Measurements from ENCODE around the gene ZNF512.

ZNF512 gene

GRCh38 chr2:27638037-27638637 lies 55.3 kb downstream of the ZNF512 start:
- Histone ChIP-seq H3K27ac (replicated peaks; ENCODE audit: low read length) (no peak overlapping the region), H3K9ac (ENCODE audit: low read depth, low read length, poor library complexity) (no peak overlapping the region), H3K36me3 (replicated peaks in 1 of 2; ENCODE audit: control insufficient read depth in 2 of 2, insufficient read depth in 2 of 2, low read length in 2 of 2) (peaks cover 21 to 99% of the 10 kb centered on the region in 2 donors)

DNA sequence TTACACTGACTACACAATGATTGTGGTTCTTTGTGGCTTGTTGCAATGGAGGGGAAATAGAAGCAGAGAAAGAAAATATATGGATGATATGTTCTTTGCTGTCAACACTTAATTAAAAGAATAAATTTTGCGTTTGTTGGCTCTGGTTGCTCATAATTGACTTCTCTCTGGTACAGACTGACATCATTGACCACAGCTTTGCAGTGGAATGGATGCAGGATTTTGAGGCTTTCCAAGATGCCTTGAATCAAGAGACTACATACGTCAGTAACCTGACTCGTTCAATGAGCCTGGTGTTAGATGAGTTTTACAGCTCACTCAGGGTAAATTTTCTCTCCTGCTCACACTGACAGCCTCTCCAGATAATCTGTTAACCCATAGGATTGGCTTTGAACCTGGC lies 55.9 kb downstream of the ZNF512 start:
- Histone ChIP-seq H3K4ac (ENCODE audit: low read length) (no peak overlapping the region), H3K27me3 (ENCODE audit: control insufficient read depth in 3 of 3, insufficient read depth in 3 of 3, low read depth in 1 of 3, low read length in 3 of 3) (no peaks in the 10 kb centered on the region), H3K14ac (ENCODE audit: low read length) (no peak overlapping the region), H3K4me3 (ENCODE audit: low read length in 2 of 2) (no peak overlapping the region), H3K36me3 (replicated peaks in 1 of 2; ENCODE audit: control insufficient read depth in 2 of 2, insufficient read depth in 2 of 2, low read length in 2 of 2) (peaks cover 21 to 99% of the 10 kb centered on the region in 2 donors), H2BK120ac (ENCODE audit: low read depth, low read length) (no peak overlapping the region), H2AFZ (ENCODE audit: low read length) (no peak overlapping the region), H2BK12ac (ENCODE audit: low read length) (no peak overlapping the region), H2BK5ac (ENCODE audit: low read length) (no peak overlapping the region), H4K8ac (ENCODE audit: low read depth, low read length) (no peak overlapping the region), H3K4me2 (ENCODE audit: insufficient read depth, low read length, poor library complexity, severe bottlenecking) (no peak overlapping the region), H2BK15ac (ENCODE audit: low read length) (no peak overlapping the region), H4K91ac (ENCODE audit: low read depth, low read length, poor library complexity) (no peak overlapping the region), H3K9me3 (replicated peaks in 1 of 2; ENCODE audit: control insufficient read depth in 2 of 2, insufficient read depth in 1 of 2, low read depth in 1 of 2, low read length in 2 of 2) (no peaks in the 10 kb centered on the region), H3K4me1 (ENCODE audit: control insufficient read depth in 2 of 2, insufficient read depth in 1 of 2, low read depth in 1 of 2, low read length in 2 of 2) (no peaks in the 10 kb centered on the region), H3K18ac (ENCODE audit: low read length) (no peak overlapping the region), H3K27ac (replicated peaks; ENCODE audit: low read length) (no peak overlapping the region), H3K23ac (ENCODE audit: low read depth, low read length, poor library complexity) (no peak overlapping the region), H3K79me1 (ENCODE audit: low read depth, low read length) (no peaks in the 10 kb centered on the region), H2AK5ac (ENCODE audit: low read depth, low read length) (no peak overlapping the region), H3K9ac (ENCODE audit: low read depth, low read length, poor library complexity) (no peak overlapping the region)
- no peak for DNase-seq (ENCODE audit: low spot score)
- no CpG with 5 or more reads among the region's 3 CpGs for WGBS, 2 donors (ENCODE audit: extremely low coverage in 2 of 2, insufficient read length in 2 of 2, insufficient replicate concordance in 1 of 2)

More at GRCh38 chr2:27638037-27638637, 55.3 kb downstream of the ZNF512 start:
- Histone ChIP-seq H3K79me1 (ENCODE audit: low read depth, low read length) (no peaks in the 10 kb centered on the region), H3K4me1 (ENCODE audit: control insufficient read depth in 2 of 2, insufficient read depth in 1 of 2, low read depth in 1 of 2, low read length in 2 of 2) (no peaks in the 10 kb centered on the region), H4K91ac (ENCODE audit: low read depth, low read length, poor library complexity) (no peak overlapping the region), H2BK5ac (ENCODE audit: low read length) (no peak overlapping the region), H3K23ac (ENCODE audit: low read depth, low read length, poor library complexity) (no peak overlapping the region), H4K8ac (ENCODE audit: low read depth, low read length) (no peak overlapping the region), H3K18ac (ENCODE audit: low read length) (no peak overlapping the region), H3K4me2 (ENCODE audit: insufficient read depth, low read length, poor library complexity, severe bottlenecking) (no peak overlapping the region), H3K4me3 (ENCODE audit: low read length in 2 of 2) (no peak overlapping the region), H2BK12ac (ENCODE audit: low read length) (no peak overlapping the region), H2BK120ac (ENCODE audit: low read depth, low read length) (no peak overlapping the region), H3K9me3 (replicated peaks in 1 of 2; ENCODE audit: control insufficient read depth in 2 of 2, insufficient read depth in 1 of 2, low read depth in 1 of 2, low read length in 2 of 2) (no peaks in the 10 kb centered on the region), H2AFZ (ENCODE audit: low read length) (no peak overlapping the region), H3K27me3 (ENCODE audit: control insufficient read depth in 3 of 3, insufficient read depth in 3 of 3, low read depth in 1 of 3, low read length in 3 of 3) (no peaks in the 10 kb centered on the region), H3K4ac (ENCODE audit: low read length) (no peak overlapping the region), H2BK15ac (ENCODE audit: low read length) (no peak overlapping the region), H3K14ac (ENCODE audit: low read length) (no peak overlapping the region), H2AK5ac (ENCODE audit: low read depth, low read length) (no peak overlapping the region)
- no CpG with 5 or more reads among the region's 3 CpGs for WGBS, 2 donors (ENCODE audit: extremely low coverage in 2 of 2, insufficient read length in 2 of 2, insufficient replicate concordance in 1 of 2)
- no peak for DNase-seq (ENCODE audit: low spot score)

- no CpG with 5 or more reads among the region's 2 CpGs for WGBS, 2 donors (ENCODE audit: extremely low coverage in 2 of 2, insufficient read length in 2 of 2, insufficient replicate concordance in 1 of 2)
- no peak overlapping the region for H4K91ac ChIP-seq (ENCODE audit: low read depth, low read length, poor library complexity)
- no peaks in the 10 kb centered on the region for H3K27me3 ChIP-seq (ENCODE audit: control insufficient read depth in 3 of 3, insufficient read depth in 3 of 3, low read depth in 1 of 3, low read length in 3 of 3)
- H3K14ac ChIP-seq (ENCODE audit: low read length) = no peak overlapping the region
- H2BK12ac ChIP-seq (ENCODE audit: low read length) = no peak overlapping the region
- no peaks in the 10 kb centered on the region for H3K9me3 ChIP-seq (replicated peaks in 1 of 2; ENCODE audit: control insufficient read depth in 2 of 2, insufficient read depth in 1 of 2, low read depth in 1 of 2, low read length in 2 of 2)
- no peak overlapping the region for H2AFZ ChIP-seq (ENCODE audit: low read length)
- H2BK5ac ChIP-seq (ENCODE audit: low read length) = no peak overlapping the region
- no peak overlapping the region for H3K4ac ChIP-seq (ENCODE audit: low read length)
- peaks cover 12 to 95% of the 10 kb centered on the region in 2 donors for H3K36me3 ChIP-seq (replicated peaks in 1 of 2; ENCODE audit: control insufficient read depth in 2 of 2, insufficient read depth in 2 of 2, low read length in 2 of 2)
- no peak for DNase-seq (ENCODE audit: low spot score)
- H3K4me3 ChIP-seq (ENCODE audit: low read length in 2 of 2) = no peak overlapping the region
- no peak overlapping the region for H3K18ac ChIP-seq (ENCODE audit: low read length)
- H3K4me1 ChIP-seq (ENCODE audit: control insufficient read depth in 2 of 2, insufficient read depth in 1 of 2, low read depth in 1 of 2, low read length in 2 of 2) = no peaks in the 10 kb centered on the region
- no peak overlapping the region for H3K4me2 ChIP-seq (ENCODE audit: insufficient read depth, low read length, poor library complexity, severe bottlenecking)
- H4K8ac ChIP-seq (ENCODE audit: low read depth, low read length) = no peak overlapping the region
- no peak overlapping the region for H3K27ac ChIP-seq (replicated peaks; ENCODE audit: low read length)
- no peak overlapping the region for H2BK120ac ChIP-seq (ENCODE audit: low read depth, low read length)
- no peak overlapping the region for H3K23ac ChIP-seq (ENCODE audit: low read depth, low read length, poor library complexity)
- no peaks in the 10 kb centered on the region for H3K79me1 ChIP-seq (ENCODE audit: low read depth, low read length)
- H2AK5ac ChIP-seq (ENCODE audit: low read depth, low read length) = no peak overlapping the region
- H3K9ac ChIP-seq (ENCODE audit: low read depth, low read length, poor library complexity) = no peak overlapping the region
- H2BK15ac ChIP-seq (ENCODE audit: low read length) = no peak overlapping the region
These were observed 57.9 kb downstream of the ZNF512 start for GRCh38 chr2:27640722-27641245.

GRCh38 chr2:27645197-27645596 lies 62.4 kb downstream of the ZNF512 start:
- Histone ChIP-seq H3K4me1 (ENCODE audit: control insufficient read depth in 2 of 2, insufficient read depth in 1 of 2, low read depth in 1 of 2, low read length in 2 of 2) (no peaks in the 10 kb centered on the region), H4K91ac (ENCODE audit: low read depth, low read length, poor library complexity) (no peak overlapping the region), H3K4me3 (ENCODE audit: low read length in 2 of 2) (no peak overlapping the region), H2AK5ac (ENCODE audit: low read depth, low read length) (no peak overlapping the region), H2BK12ac (ENCODE audit: low read length) (no peak overlapping the region), H4K8ac (ENCODE audit: low read depth, low read length) (no peak overlapping the region), H2BK15ac (ENCODE audit: low read length) (no peak overlapping the region), H2BK120ac (ENCODE audit: low read depth, low read length) (no peak overlapping the region), H3K4ac (ENCODE audit: low read length) (no peak overlapping the region), H3K27ac (replicated peaks; ENCODE audit: low read length) (no peak overlapping the region), H2AFZ (ENCODE audit: low read length) (no peak overlapping the region), H3K14ac (ENCODE audit: low read length) (no peak overlapping the region), H3K9me3 (replicated peaks in 1 of 2; ENCODE audit: control insufficient read depth in 2 of 2, insufficient read depth in 1 of 2, low read depth in 1 of 2, low read length in 2 of 2) (no peaks in the 10 kb centered on the region), H3K36me3 (replicated peaks in 1 of 2; ENCODE audit: control insufficient read depth in 2 of 2, insufficient read depth in 2 of 2, low read length in 2 of 2) (peaks cover 12 to 91% of the 10 kb centered on the region in 2 donors), H3K9ac (ENCODE audit: low read depth, low read length, poor library complexity) (no peak overlapping the region), H2BK5ac (ENCODE audit: low read length) (no peak overlapping the region), H3K23ac (ENCODE audit: low read depth, low read length, poor library complexity) (no peak overlapping the region), H3K18ac (ENCODE audit: low read length) (no peak overlapping the region), H3K4me2 (ENCODE audit: insufficient read depth, low read length, poor library complexity, severe bottlenecking) (no peak overlapping the region), H3K27me3 (ENCODE audit: control insufficient read depth in 3 of 3, insufficient read depth in 3 of 3, low read depth in 1 of 3, low read length in 3 of 3) (no peaks in the 10 kb centered on the region), H3K79me1 (ENCODE audit: low read depth, low read length) (no peaks in the 10 kb centered on the region)
- no peak for DNase-seq (ENCODE audit: low spot score)
